IMR-90 (cell line): ENCODE results near the gene AAK1. TPM values are rescaled to one million over a fixed set of nuclear protein-coding genes. Genes with fewer than 3 reads are reported as not detected.
A peak's percentile ranks its signal among the peaks of the same experiment; 100 is the strongest.

ENCODE experiments used
- ATAC-seq: fragments of 200-7000 bp; cut with Tn5 transposase; 2 replicates; pipeline ENCODE4 v1.9.1; 2020; ENCODE audit warnings: low read depth, mild to moderate bottlenecking, moderate library complexity
- BruUV-seq: library from RNA; stranded (reverse); fragments of 400-500 nt; replicated peaks from 2 replicates; lab custom pipeline; 2021; lab: Mats Ljungman, UMichigan
- CTCF ChIA-PET: fragments of 300-600 bp; formaldehyde crosslinking; extraction: SDS; loops from one replicate; lab custom pipeline; 2021; ENCODE audit warnings: antibody characterized with exemption; lab: Yijun Ruan, JAX
- POLR2A ChIA-PET: fragments of 300-600 bp; sonication (Branson Sonifier 250); formaldehyde crosslinking; loops from one replicate; lab custom pipeline; 2022; ENCODE audit warnings: antibody characterized with exemption; ENCODE audit not compliant: unreplicated experiment; lab: Charles Lee
- DNase-seq: peaks from one replicate; pipeline ENCODE4 v3.0.0; 2013
- H2AFZ ChIP-seq: replicated peaks from 2 replicates; pipeline ENCODE3; 2013; ENCODE audit warnings: low read length, mild to moderate bottlenecking; ENCODE audit not compliant: poor library complexity
- H2AK5ac ChIP-seq: 2 replicates; pipeline ENCODE4 v1.6.1; 2013; ENCODE audit warnings: low read depth, low read length, inconsistent platforms
- H2AK9ac ChIP-seq: replicated peaks from 2 replicates; pipeline ENCODE3; 2013; ENCODE audit warnings: mild to moderate bottlenecking, low read depth, low read length, moderate library complexity; ENCODE audit not compliant: poor library complexity
- H2BK120ac ChIP-seq: 2 replicates; pipeline ENCODE4 v1.6.1; 2013; ENCODE audit warnings: low read depth, low read length, inconsistent platforms
- H2BK15ac ChIP-seq: 3 replicates; pipeline ENCODE4 v1.6.1; 2013; ENCODE audit warnings: low read depth, low read length, inconsistent platforms
- H2BK20ac ChIP-seq: 2 replicates; pipeline ENCODE4 v1.6.1; 2013; ENCODE audit warnings: low read depth, mild to moderate bottlenecking, inconsistent platforms, low read length, moderate library complexity
- H2BK5ac ChIP-seq: 2 replicates; pipeline ENCODE4 v1.6.1; 2013; ENCODE audit warnings: mild to moderate bottlenecking, low read depth, low read length, inconsistent platforms; ENCODE audit not compliant: poor library complexity, severe bottlenecking
- H3K14ac ChIP-seq: replicated peaks from 2 replicates; pipeline ENCODE4 v1.6.1; 2013; ENCODE audit warnings: low read depth, low read length, inconsistent platforms
- H3K18ac ChIP-seq: 2 replicates; pipeline ENCODE4 v1.6.1; 2013; ENCODE audit warnings: low read depth, low read length, control low read depth
- H3K23ac ChIP-seq: 2 replicates; pipeline ENCODE4 v1.6.1; 2013; ENCODE audit warnings: low read depth, low read length, inconsistent platforms
- H3K27ac ChIP-seq: 2 replicates; pipeline ENCODE4 v1.5.1; 2013; ENCODE audit warnings: mild to moderate bottlenecking, control low read depth, low read length; ENCODE audit not compliant: insufficient read depth
- H3K27me3 ChIP-seq: 2 replicates; pipeline ENCODE4 v1.6.1; 2013; ENCODE audit warnings: low read length; ENCODE audit not compliant: control insufficient read depth, insufficient read depth
- H3K36me3 ChIP-seq: 2 replicates; pipeline ENCODE4 v1.6.1; 2013; ENCODE audit warnings: low read length, mixed read lengths; ENCODE audit not compliant: control insufficient read depth, insufficient read depth
- H3K4ac ChIP-seq: 2 replicates; pipeline ENCODE4 v1.6.1; 2013; ENCODE audit warnings: low read depth, low read length, inconsistent platforms
- H3K4me1 ChIP-seq: 2 replicates; pipeline ENCODE4 v1.6.1; 2013; ENCODE audit warnings: low read length, mixed read lengths; ENCODE audit not compliant: control insufficient read depth, insufficient read depth
- H3K4me2 ChIP-seq: 2 replicates; pipeline ENCODE4 v1.6.1; 2013; ENCODE audit warnings: low read depth, mild to moderate bottlenecking, control low read depth, low read length, moderate library complexity
- H3K4me3 ChIP-seq: 2 replicates; pipeline ENCODE4 v1.5.1; 2013; ENCODE audit warnings: low read depth, mild to moderate bottlenecking, control low read depth, low read length, moderate library complexity; ENCODE audit not compliant: insufficient read depth
- H3K56ac ChIP-seq: 2 replicates; pipeline ENCODE4 v1.6.1; 2013; ENCODE audit warnings: low read length, inconsistent platforms; ENCODE audit not compliant: insufficient read depth; ENCODE audit errors: extremely low read depth
- H3K79me1 ChIP-seq, 2 experiments: 2 replicates each; pipeline ENCODE4 v1.6.1; 2013; ENCODE audit warnings: low read length in 2 of 2, inconsistent platforms in 1 of 2, low read depth in 1 of 2
- H3K9ac ChIP-seq: 2 replicates; pipeline ENCODE4 v1.6.1; 2013; ENCODE audit warnings: low read depth, low read length, control low read depth
- H3K9me1 ChIP-seq: 2 replicates; pipeline ENCODE4 v1.6.1; 2013; ENCODE audit warnings: low read length, inconsistent platforms; ENCODE audit not compliant: insufficient read depth
- H3K9me3 ChIP-seq: 2 replicates; pipeline ENCODE4 v1.6.1; 2013; ENCODE audit warnings: low read length; ENCODE audit not compliant: control insufficient read depth, insufficient read depth
- H4K20me1 ChIP-seq: 2 replicates; pipeline ENCODE4 v1.6.1; 2013; ENCODE audit warnings: low read length, inconsistent platforms; ENCODE audit not compliant: insufficient read depth
- H4K5ac ChIP-seq: 2 replicates; pipeline ENCODE4 v1.6.1; 2013; ENCODE audit warnings: mild to moderate bottlenecking, low read depth, low read length, control low read depth
- H4K8ac ChIP-seq, 2 experiments: 2 replicates each; pipeline ENCODE4 v1.6.1; 2013; ENCODE audit warnings: low read depth in 2 of 2, low read length in 2 of 2, control low read depth in 1 of 2, inconsistent platforms in 1 of 2
- H4K91ac ChIP-seq: 2 replicates; pipeline ENCODE4 v1.6.1; 2013; ENCODE audit warnings: low read depth, low read length, inconsistent platforms; ENCODE audit not compliant: insufficient read depth
- CEBPB ChIP-seq: IDR thresholded peaks from 2 replicates; pipeline ENCODE4 v1.6.1; 2012; ENCODE audit warnings: low read depth, low read length, improper control_type of control experiment
- MAZ ChIP-seq: IDR thresholded peaks from 2 replicates; pipeline ENCODE4 v1.6.1; 2012; ENCODE audit warnings: low read depth, mild to moderate bottlenecking, low read length, improper control_type of control experiment, moderate library complexity, borderline replicate concordance
- WGBS, 2 experiments: methylation state at CpG; one replicate each; pipeline versions ENCODE4 v1.1.5 to v1.1.7; 2013; ENCODE audit warnings: missing lambda C conversion rate in 2 of 2; ENCODE audit not compliant: insufficient read length in 1 of 2; ENCODE audit errors: extremely low coverage in 2 of 2; 5-methylcytosine and 5-hydroxymethylcytosine counted together
- dilution Hi-C: fragments of 300-500 bp; cut with HindIII; formaldehyde crosslinking; loops from one replicate; pipeline ENCODE4 v1.14.3; 2018; ENCODE audit warnings: low sequenced_read_pairs; ENCODE audit not compliant: unreplicated experiment
- in situ Hi-C: fragments of 300-500 bp; cut with MboI; formaldehyde crosslinking; loops from 3 replicates; pipeline ENCODE4 v1.14.3; 2019; ENCODE audit warnings: low sequenced_read_pairs, inconsistent platforms, mixed read lengths
- intact Hi-C: fragments of 100-400 bp; cut with micrococcal nuclease; formaldehyde crosslinking; loops from 2 replicates; pipeline ENCODE4 v1.10.0; 2022
- polyA plus RNA-seq, 3 experiments: library from polyadenylated mRNA; depleted of rRNA; stranded (reverse); fragments of >200 nt; gene quantifications; 2 replicates each; pipeline ENCODE4 v1.2.3, GENCODE V29; 2012; ENCODE audit warnings: low replicate concordance in 1 of 3
- total RNA-seq: library from RNA; depleted of rRNA; stranded (reverse); fragments of >200 nt; gene quantifications from 2 replicates; pipeline ENCODE4 v1.2.3, GENCODE V29; 2012

AAK1 gene
- total and polyA plus RNA-seq, 2 of the 4 experiments (the other 2 are of a cell fraction): 21.9 to 26.5 TPM

DNA sequence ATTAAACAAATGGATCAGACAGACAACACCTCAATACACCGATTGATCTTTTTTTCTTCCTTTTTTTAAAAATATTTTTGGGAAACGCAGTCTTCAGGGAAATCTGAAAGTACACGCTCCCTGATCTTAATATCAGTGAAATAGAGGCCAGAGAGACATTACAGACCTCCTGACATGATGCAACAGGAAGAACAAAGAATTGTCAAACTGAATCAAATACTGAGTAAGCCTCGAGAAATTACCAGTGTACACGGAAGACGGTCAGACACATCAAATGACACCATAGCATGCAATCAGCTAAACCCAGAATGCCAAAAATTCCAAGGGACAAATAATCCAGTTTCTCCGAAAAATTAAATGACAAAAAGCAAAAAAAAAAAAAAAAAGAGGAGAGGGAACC, 126.1 kb downstream of the AAK1 start:
- H4K5ac ChIP-seq: no peak overlapping the region
- H2BK5ac ChIP-seq: no peak overlapping the region
- no peak overlapping the region for H3K27ac ChIP-seq
- H3K27me3 ChIP-seq: no peaks in the 10 kb centered on the region
- no peak for TF ChIP-seq MAZ
- peak; percentile 34; the same call in 1 of the 2 replicates for TF ChIP-seq CEBPB
- WGBS, 2 experiments: no CpG with 5 or more reads among the region's 7 CpGs
- peak; percentile 21 for DNase-seq
- no peak overlapping the region for H3K14ac ChIP-seq
- ChIA-PET POLR2A (no interaction called here), CTCF (no interaction called here)
- dilution Hi-C loops (no loop called here), in situ Hi-C loops (no loop called here), intact Hi-C loops (no loop called here)
- no peak overlapping the region; the same call in 1 of the 2 replicates for H2BK20ac ChIP-seq
- H2BK120ac ChIP-seq: no peak overlapping the region
- peaks cover 10% of the 10 kb centered on the region for H3K9me1 ChIP-seq
- H2AFZ ChIP-seq: no peak overlapping the region
- H4K91ac ChIP-seq: no peak overlapping the region
- no peak for ATAC-seq
- H3K4me1 ChIP-seq: peaks cover 12% of the 10 kb centered on the region
- H3K4me3 ChIP-seq: no peak overlapping the region
- H3K4ac ChIP-seq: no peak overlapping the region
- H3K23ac ChIP-seq: peak overlapping the region; percentile 4; the same call in 1 of the 2 replicates
- H2AK9ac ChIP-seq: no peak overlapping the region
- peaks cover 10% of the 10 kb centered on the region; the same call in 1 of the 2 replicates for H4K20me1 ChIP-seq
- peaks cover 26 to 34% of the 10 kb centered on the region in 2 experiments for H3K79me1 ChIP-seq
- H3K4me2 ChIP-seq: no peak overlapping the region
- peaks cover 45% of the 10 kb centered on the region for H3K36me3 ChIP-seq
- no peak overlapping the region for H3K18ac ChIP-seq
- H3K9ac ChIP-seq: no peak overlapping the region
- H4K8ac ChIP-seq: peak overlapping the region in 1 of 2 experiments; percentile 27; a peak in 1 of 4 replicates
- no TSS peak for BruUV-seq
- no peak overlapping the region for H2BK15ac ChIP-seq
- no peak overlapping the region for H3K56ac ChIP-seq
- H2AK5ac ChIP-seq: no peak overlapping the region
- no peaks in the 10 kb centered on the region for H3K9me3 ChIP-seq
